Prostate gland (tissue), 2 donors: ENCODE measurements around the gene CDC20B. TPM values are rescaled to one million over a fixed set of nuclear protein-coding genes. Genes with fewer than 3 reads are reported as not detected.

Source experiments
- DNase-seq: peaks from one replicate; pipeline ENCODE4 v3.0.0-alpha.2; 2019; ENCODE audit warnings: low spot score
- H3K27ac ChIP-seq, 2 donors: fragments of 200-600 bp; sonication (generic); 2 replicates each; pipeline ENCODE4 v1.5.1; 2017 to 2019
- H3K27me3 ChIP-seq: fragments of 200-600 bp; sonication (generic); replicated peaks from 2 replicates; pipeline ENCODE4 v1.5.1; 2019; ENCODE audit not compliant: insufficient read depth
- H3K36me3 ChIP-seq, 2 donors: fragments of 200-600 bp; sonication (generic); 1 replicate in 1 of 2; 2 replicates in 1 of 2; pipeline versions ENCODE4 v1.5.1 to v1.8.1; 2017 to 2019
- H3K4me1 ChIP-seq: fragments of 200-600 bp; sonication (generic); replicated peaks from 2 replicates; pipeline ENCODE4 v1.5.1; 2019
- H3K4me3 ChIP-seq, 2 donors: fragments of 200-600 bp; sonication (generic); 2 replicates each; pipeline ENCODE4 v1.5.1; 2017 to 2019
- H3K9me3 ChIP-seq: fragments of 200-600 bp; sonication (generic); 2 replicates; pipeline ENCODE4 v1.5.1; 2017
- POLR2A ChIP-seq: fragments of 450-650 bp; IDR thresholded peaks from one replicate; pipeline ENCODE4 v1.6.1; 2016; ENCODE audit warnings: antibody characterized with exemption, mild to moderate bottlenecking
- POLR2AphosphoS5 ChIP-seq: sonication (generic); formaldehyde crosslinking; IDR thresholded peaks from one replicate; pipeline ENCODE4 v1.6.1; 2017; ENCODE audit warnings: antibody characterized with exemption
- WGBS: methylation state at CpG from one replicate; pipeline ENCODE4 v1.1.5; 2018; 5-methylcytosine and 5-hydroxymethylcytosine counted together
- intact Hi-C: fragments of 100-400 bp; cut with DNase I; formaldehyde crosslinking; loops from one replicate; pipeline ENCODE4 v1.14.2; 2022
- total RNA-seq, 2 donors: library from RNA; depleted of rRNA; stranded (reverse); fragments of >200 nt; gene quantifications; one replicate each; pipeline ENCODE4 v1.1.0, GENCODE V29; 2016
- TF ChIP-seq, protein P1 (sequence below), 4 experiments: fragments of 200-600 bp in 2 of 4; fragments of 450-650 bp in 2 of 4; sonication (generic) in 2 of 4; IDR thresholded peaks; 1 replicate in 3 of 4; 2 replicates in 1 of 4; pipeline ENCODE4 v1.5.1; 2016 to 2019; ENCODE audit warnings: antibody characterized with exemption in 4 of 4, mild to moderate bottlenecking in 2 of 4, moderate library complexity in 2 of 4

Gene CDC20B
- total RNA-seq, 2 donors from 2014 or later: 1.1 TPM; not detected in 1

- no peaks in the 10 kb centered on the region for H3K36me3 ChIP-seq
- H3K4me1 ChIP-seq: no peaks in the 10 kb centered on the region
- H3K27me3 ChIP-seq: peaks cover 5% of the 10 kb centered on the region
- WGBS: 37% methylated on average over 6 of the region's 6 CpGs
- no peak overlapping the region for H3K27ac ChIP-seq
- intact Hi-C loops: no loop called here
- H3K9me3 ChIP-seq: no peaks in the 10 kb centered on the region
- H3K4me3 ChIP-seq: no peak overlapping the region
- no peak for DNase-seq
- TF ChIP-seq POLR2AphosphoS5: peak; percentile 40
- TF ChIP-seq, protein P1, sequence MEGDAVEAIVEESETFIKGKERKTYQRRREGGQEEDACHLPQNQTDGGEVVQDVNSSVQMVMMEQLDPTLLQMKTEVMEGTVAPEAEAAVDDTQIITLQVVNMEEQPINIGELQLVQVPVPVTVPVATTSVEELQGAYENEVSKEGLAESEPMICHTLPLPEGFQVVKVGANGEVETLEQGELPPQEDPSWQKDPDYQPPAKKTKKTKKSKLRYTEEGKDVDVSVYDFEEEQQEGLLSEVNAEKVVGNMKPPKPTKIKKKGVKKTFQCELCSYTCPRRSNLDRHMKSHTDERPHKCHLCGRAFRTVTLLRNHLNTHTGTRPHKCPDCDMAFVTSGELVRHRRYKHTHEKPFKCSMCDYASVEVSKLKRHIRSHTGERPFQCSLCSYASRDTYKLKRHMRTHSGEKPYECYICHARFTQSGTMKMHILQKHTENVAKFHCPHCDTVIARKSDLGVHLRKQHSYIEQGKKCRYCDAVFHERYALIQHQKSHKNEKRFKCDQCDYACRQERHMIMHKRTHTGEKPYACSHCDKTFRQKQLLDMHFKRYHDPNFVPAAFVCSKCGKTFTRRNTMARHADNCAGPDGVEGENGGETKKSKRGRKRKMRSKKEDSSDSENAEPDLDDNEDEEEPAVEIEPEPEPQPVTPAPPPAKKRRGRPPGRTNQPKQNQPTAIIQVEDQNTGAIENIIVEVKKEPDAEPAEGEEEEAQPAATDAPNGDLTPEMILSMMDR (IDR thresholded peaks at IDR 0.05): no peak
- TF ChIP-seq POLR2A: no peak
These were observed 15.9 kb upstream of the CDC20B start for GRCh38 chr5:55188656-55189540.

GRCh38 chr5:55187370-55187769 lies 14.4 kb upstream of the CDC20B start:
- DNase-seq: no peak
- intact Hi-C loops: no loop called here
- H3K9me3 ChIP-seq: no peaks in the 10 kb centered on the region
- no peak overlapping the region for H3K4me3 ChIP-seq
- H3K27ac ChIP-seq: no peak overlapping the region
- 40% methylated on average over 4 of the region's 4 CpGs for WGBS
- no peaks in the 10 kb centered on the region for H3K36me3 ChIP-seq
- no peak for TF ChIP-seq POLR2A
- no peak for TF ChIP-seq POLR2AphosphoS5
- TF ChIP-seq, protein P1 (IDR thresholded peaks at IDR 0.05): peak in 2 of 4 experiments; percentile 32 to 35
- peaks cover 5% of the 10 kb centered on the region for H3K27me3 ChIP-seq
- H3K4me1 ChIP-seq: no peaks in the 10 kb centered on the region

DNA sequence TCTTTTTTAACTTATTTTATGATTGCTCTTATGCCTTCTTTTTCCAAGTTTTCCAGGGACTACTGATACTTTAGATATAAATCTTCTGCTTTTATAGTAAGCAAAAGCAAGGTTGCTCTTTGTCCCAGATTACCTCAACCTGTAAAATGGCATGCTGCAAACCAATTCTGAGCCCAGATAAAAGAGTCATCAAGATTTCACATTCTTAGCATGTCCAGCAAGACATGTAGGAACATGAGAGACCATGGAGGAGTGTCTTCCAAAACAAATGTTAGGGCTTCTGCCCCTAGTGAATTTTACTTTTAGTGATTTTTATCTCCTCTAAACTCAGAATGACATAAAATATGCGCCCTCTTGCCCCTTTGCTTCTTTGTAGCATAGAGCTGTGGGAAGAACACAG lies 7.0 kb upstream of the CDC20B start:
- no peak for DNase-seq
- WGBS: 41% methylated on average over 1 of the region's 1 CpG
- Histone ChIP-seq H3K4me1 (peaks cover 4% of the 10 kb centered on the region), H3K27ac (no peak overlapping the region), H3K9me3 (no peaks in the 10 kb centered on the region), H3K4me3 (no peak overlapping the region), H3K27me3 (no peaks in the 10 kb centered on the region), H3K36me3 (no peaks in the 10 kb centered on the region)
- no peak for TF ChIP-seq POLR2AphosphoS5
- TF ChIP-seq POLR2A: no peak
- TF ChIP-seq, protein P1 (IDR thresholded peaks at IDR 0.05): no peak
- intact Hi-C loops: no loop called here

DNA sequence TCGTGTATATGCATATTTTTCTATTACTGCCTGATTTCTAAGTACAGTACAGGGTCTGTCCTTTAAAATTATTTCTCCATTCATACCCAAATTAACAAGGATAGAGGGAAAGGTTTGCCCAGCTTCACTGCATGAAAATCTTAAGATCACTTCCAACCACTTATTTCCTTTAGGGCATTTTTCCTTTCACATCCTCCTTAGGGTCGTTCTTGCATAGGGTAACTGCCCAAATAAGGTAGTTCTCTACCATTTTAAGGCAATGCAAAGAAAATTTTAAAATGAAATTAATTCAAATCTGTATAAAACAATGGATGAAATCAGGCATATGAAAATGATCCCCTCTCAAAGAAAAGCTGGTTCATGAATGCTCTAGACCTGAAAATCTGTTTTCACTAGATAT lies 4.1 kb upstream of the CDC20B start:
- intact Hi-C loops: loop anchor here (10.0 kb wide), 1 partner anchor 1028 kb away; no protein-coding TSS in a partner anchor
- TF ChIP-seq POLR2AphosphoS5: no peak
- TF ChIP-seq, protein P1 (IDR thresholded peaks at IDR 0.05): no peak
- TF ChIP-seq POLR2A: no peak
- peaks cover 4% of the 10 kb centered on the region for H3K4me1 ChIP-seq
- DNase-seq: no peak
- H3K4me3 ChIP-seq: no peak overlapping the region
- 45% methylated on average over 2 of the region's 2 CpGs for WGBS
- no peaks in the 10 kb centered on the region for H3K36me3 ChIP-seq
- no peaks in the 10 kb centered on the region for H3K27me3 ChIP-seq
- no peaks in the 10 kb centered on the region for H3K9me3 ChIP-seq
- H3K27ac ChIP-seq: no peak overlapping the region
